ENCODE results near the gene IL17REL. TPM values are rescaled to one million over a fixed set of nuclear protein-coding genes. Genes with fewer than 3 reads are reported as not detected.
"Not testable (repeated sequence)": the region's sequence is repeated elsewhere in the genome, so short reads cannot be mapped to it uniquely, and the experiment has no call there.

The IL17REL gene
- total RNA-seq, 1 donor from 2014 or later = not detected

DNA sequence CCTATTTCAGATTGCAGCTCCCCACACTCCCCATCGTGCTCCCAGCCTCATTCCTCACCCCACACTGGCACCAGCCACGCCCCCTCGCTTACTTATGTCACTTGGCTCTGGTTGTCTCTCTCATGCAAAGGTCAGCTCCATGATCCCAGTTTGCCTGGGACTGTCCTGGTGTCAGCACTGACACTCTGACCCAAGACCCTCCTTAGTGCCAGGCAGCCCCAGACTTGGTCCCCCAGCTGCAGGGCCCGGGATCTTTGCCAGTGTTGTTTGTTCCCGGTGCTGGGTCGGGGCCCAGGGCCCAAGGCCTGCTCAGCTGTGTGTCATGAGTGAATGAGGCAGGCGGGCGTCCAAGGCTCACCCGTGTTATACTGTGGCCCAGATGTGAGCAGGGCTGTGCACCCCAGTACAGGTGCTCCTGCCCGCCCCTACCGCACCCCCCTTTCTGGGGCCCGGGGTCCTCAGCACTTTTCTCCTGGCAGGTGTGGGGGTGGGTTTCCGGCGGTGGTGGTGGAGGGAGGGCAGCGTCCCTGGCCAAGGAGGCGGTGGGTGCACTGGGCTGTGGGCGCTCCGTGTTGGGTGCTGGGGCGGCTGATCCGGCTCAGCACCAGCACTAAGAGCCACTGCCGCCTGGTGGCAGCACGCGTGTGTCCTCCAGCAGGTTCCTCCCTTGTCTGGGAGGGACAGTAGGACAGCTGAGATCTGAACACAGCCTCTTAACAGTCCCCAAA, 19.5 kb downstream of the IL17REL start:
- intact Hi-C loops (cut with DNase I) = no loop called here
- no peak overlapping the region for H3K4me3 ChIP-seq

GRCh38 chr22:49991907-49992533, 20.5 kb downstream of the IL17REL start:
- no peak overlapping the region for H3K27ac ChIP-seq
- intact Hi-C loops (cut with DNase I) = no loop called here
- DNase-seq (ENCODE audit: extremely low spot score in 2 of 2) = peak in 1 of 2 donors; percentile 12
- H3K9me3 ChIP-seq = peaks cover 10% of the 10 kb centered on the region
- no peaks in the 10 kb centered on the region for H3K4me1 ChIP-seq
- H3K36me3 ChIP-seq = no peaks in the 10 kb centered on the region
- no peak overlapping the region for H3K4me3 ChIP-seq
- TF ChIP-seq POLR2AphosphoS5 (IDR thresholded peaks at IDR 0.05; ENCODE audit: insufficient read depth in 1 of 2, low read depth in 1 of 2) (no peak), CTCF (IDR thresholded peaks at IDR 0.05) (no peak), POLR2A (IDR thresholded peaks at IDR 0.05) (no peak)
- no peaks in the 10 kb centered on the region for H3K27me3 ChIP-seq

More for the DNA sequence above, 19.5 kb downstream of the IL17REL start:
- H3K9me3 ChIP-seq = peaks cover 10% of the 10 kb centered on the region
- peak; percentile 72 to 82 for DNase-seq (ENCODE audit: extremely low spot score in 2 of 2)
- H3K27ac ChIP-seq = no peak overlapping the region
- no peak for TF ChIP-seq POLR2A (IDR thresholded peaks at IDR 0.05)
- TF ChIP-seq CTCF (IDR thresholded peaks at IDR 0.05) = peak; percentile 34 to 67 (median 51)
- no peak for TF ChIP-seq POLR2AphosphoS5 (IDR thresholded peaks at IDR 0.05; ENCODE audit: insufficient read depth in 1 of 2, low read depth in 1 of 2)
- H3K27me3 ChIP-seq = no peaks in the 10 kb centered on the region
- H3K4me1 ChIP-seq = no peaks in the 10 kb centered on the region
- H3K36me3 ChIP-seq = no peaks in the 10 kb centered on the region

GRCh38 chr22:49991167-49991566, 21.4 kb downstream of the IL17REL start:
- intact Hi-C loops (cut with DNase I) = no loop called here
- no peak for TF ChIP-seq CTCF (IDR thresholded peaks at IDR 0.05)
- TF ChIP-seq POLR2A (IDR thresholded peaks at IDR 0.05) = no peak
- no peak for TF ChIP-seq POLR2AphosphoS5 (IDR thresholded peaks at IDR 0.05; ENCODE audit: insufficient read depth in 1 of 2, low read depth in 1 of 2)

DNA sequence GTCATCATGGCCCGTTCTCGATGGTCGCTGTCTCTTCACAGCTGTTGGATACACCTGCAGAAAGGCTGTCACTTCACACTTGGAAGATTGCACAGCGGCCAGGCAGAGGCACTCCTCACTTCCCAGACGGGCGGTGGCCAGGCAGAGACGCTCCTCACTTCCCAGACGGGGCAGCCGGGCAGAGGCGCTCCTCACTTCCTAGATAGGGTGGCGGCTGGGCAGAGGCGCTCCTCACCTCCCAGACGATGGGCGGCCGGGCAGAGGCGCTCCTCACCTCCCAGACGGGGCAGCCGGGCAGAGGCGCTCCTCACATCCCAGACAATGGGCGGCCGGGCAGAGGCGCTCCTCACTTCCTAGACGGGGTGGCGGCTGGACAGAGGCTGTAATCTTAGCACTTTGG, 22.7 kb downstream of the IL17REL start:
- peak in 1 of 2 donors; percentile 19 for DNase-seq (ENCODE audit: extremely low spot score in 2 of 2)
- intact Hi-C loops (cut with DNase I) = not testable (repeated sequence)

More at GRCh38 chr22:49991167-49991566, 21.4 kb downstream of the IL17REL start:
- no peaks in the 10 kb centered on the region for H3K36me3 ChIP-seq
- DNase-seq (ENCODE audit: extremely low spot score in 2 of 2) = no peak
- no peaks in the 10 kb centered on the region for H3K4me1 ChIP-seq
- no peak overlapping the region for H3K4me3 ChIP-seq
- no peak overlapping the region for H3K27ac ChIP-seq
- no peaks in the 10 kb centered on the region for H3K27me3 ChIP-seq
- H3K9me3 ChIP-seq = peaks cover 10% of the 10 kb centered on the region

GRCh38 chr22:49986325-49986724, 26.2 kb downstream of the IL17REL start:
- Histone ChIP-seq H3K36me3 (no peaks in the 10 kb centered on the region), H3K4me3 (no peak overlapping the region), H3K27ac (no peak overlapping the region), H3K4me1 (peaks cover 15% of the 10 kb centered on the region), H3K9me3 (peaks cover 7% of the 10 kb centered on the region), H3K27me3 (no peaks in the 10 kb centered on the region)
- TF ChIP-seq POLR2AphosphoS5 (IDR thresholded peaks at IDR 0.05; ENCODE audit: insufficient read depth in 1 of 2, low read depth in 1 of 2) (no peak), POLR2A (IDR thresholded peaks at IDR 0.05) (no peak), CTCF (IDR thresholded peaks at IDR 0.05) (no peak)
- intact Hi-C loops (cut with DNase I) = no loop called here
- DNase-seq (ENCODE audit: extremely low spot score in 2 of 2) = no peak

More for the DNA sequence above, 22.7 kb downstream of the IL17REL start:
- H3K27ac ChIP-seq, H3K9me3 ChIP-seq, H3K4me3 ChIP-seq, H3K4me1 ChIP-seq, H3K36me3 ChIP-seq, H3K27me3 ChIP-seq: not testable (repeated sequence)
